GM23338 (cell line): ENCODE results near the gene DLL4. TPM values are rescaled to one million over a fixed set of nuclear protein-coding genes. Genes with fewer than 3 reads are reported as not detected.

Experiments
- ATAC-seq: fragments of 200-7000 bp; cut with Tn5 transposase; 3 replicates; pipeline ENCODE4 v1.9.1; 2020
- DNase-seq: peaks from one replicate; pipeline ENCODE4 v3.0.0-alpha.2; 2015; ENCODE audit warnings: low spot score
- H2AFZ ChIP-seq: fragments of 200-600 bp; sonication (generic); 2 replicates; pipeline ENCODE4 v1.8.0; 2016; ENCODE audit warnings: antibody characterized with exemption, mild to moderate bottlenecking, moderate library complexity
- H3F3A ChIP-seq: fragments of 200-600 bp; sonication (generic); replicated peaks from 2 replicates; pipeline ENCODE4 v1.8.0; 2017; ENCODE audit warnings: antibody characterized with exemption, mixed run types, low read depth
- H3K27ac ChIP-seq: fragments of 200-600 bp; sonication (generic); 2 replicates; pipeline ENCODE4 v1.6.1; 2016; ENCODE audit warnings: low read depth
- H3K27me3 ChIP-seq: fragments of 200-600 bp; sonication (generic); 2 replicates; pipeline ENCODE4 v1.8.0; 2016; ENCODE audit warnings: mild to moderate bottlenecking, mixed run types, moderate library complexity; ENCODE audit not compliant: insufficient read depth
- H3K36me3 ChIP-seq: fragments of 200-600 bp; sonication (generic); 2 replicates; pipeline ENCODE4 v1.8.0; 2016; ENCODE audit warnings: mild to moderate bottlenecking; ENCODE audit not compliant: insufficient read depth
- H3K4me1 ChIP-seq: fragments of 200-600 bp; sonication (generic); 2 replicates; pipeline ENCODE4 v1.8.0; 2016; ENCODE audit warnings: mild to moderate bottlenecking, moderate library complexity; ENCODE audit not compliant: insufficient read depth
- H3K4me2 ChIP-seq: fragments of 200-600 bp; sonication (generic); 2 replicates; pipeline ENCODE4 v1.7.1; 2017; ENCODE audit warnings: mixed run types
- H3K4me3 ChIP-seq: fragments of 200-600 bp; sonication (generic); 2 replicates; pipeline ENCODE4 v1.6.1; 2016; ENCODE audit warnings: mixed run types
- H3K79me2 ChIP-seq: fragments of 200-600 bp; sonication (generic); replicated peaks from 2 replicates; pipeline ENCODE4 v1.8.0; 2017; ENCODE audit warnings: mild to moderate bottlenecking; ENCODE audit not compliant: insufficient read depth
- H3K9me2 ChIP-seq: fragments of 200-600 bp; sonication (generic); 2 replicates; pipeline ENCODE4 v1.8.0; 2017; ENCODE audit not compliant: insufficient read depth
- H4K20me1 ChIP-seq: fragments of 200-600 bp; sonication (generic); replicated peaks from 2 replicates; pipeline ENCODE4 v1.8.0; 2017; ENCODE audit warnings: mild to moderate bottlenecking; ENCODE audit not compliant: insufficient read depth
- H3K27ac Mint-ChIP-seq: 2 replicates; pipeline ENCODE4 v1.8.0; 2020; ENCODE audit warnings: inconsistent platforms, mild to moderate bottlenecking, moderate library complexity, mixed read lengths
- H3K27me3 Mint-ChIP-seq: 3 replicates; pipeline ENCODE4 v1.8.0; 2022; ENCODE audit warnings: low read depth, mild to moderate bottlenecking, moderate library complexity, mixed read lengths, inconsistent platforms; ENCODE audit not compliant: insufficient read depth, poor library complexity
- H3K36me3 Mint-ChIP-seq: 3 replicates; pipeline ENCODE4 v1.8.0; 2021; ENCODE audit warnings: low read depth, mild to moderate bottlenecking, inconsistent platforms, moderate library complexity, mixed read lengths
- H3K4me1 Mint-ChIP-seq: 3 replicates; pipeline ENCODE4 v1.8.0; 2020; ENCODE audit warnings: mild to moderate bottlenecking, inconsistent platforms, mixed read lengths
- H3K4me3 Mint-ChIP-seq: 3 replicates; pipeline ENCODE4 v1.8.0; 2021; ENCODE audit warnings: moderate library complexity, mild to moderate bottlenecking, inconsistent platforms, mixed read lengths
- H3K9me3 Mint-ChIP-seq: 3 replicates; pipeline ENCODE4 v1.8.0; 2020; ENCODE audit warnings: moderate library complexity, mild to moderate bottlenecking, inconsistent platforms, mixed read lengths
- CREB1 ChIP-seq: fragments of 250-450 bp; sonication (Bioruptor Pico); IDR thresholded peaks from 2 replicates; pipeline ENCODE4 v1.5.0; 2020; ENCODE audit warnings: low read depth, mild to moderate bottlenecking, moderate library complexity
- EZH2 ChIP-seq: fragments of 200-600 bp; sonication (generic); IDR thresholded peaks from one replicate; pipeline ENCODE4 v1.8.0; 2017; ENCODE audit warnings: antibody characterized with exemption, mild to moderate bottlenecking, low read depth; ENCODE audit not compliant: unreplicated experiment
- STAT1 ChIP-seq: IDR thresholded peaks from one replicate; pipeline ENCODE4 v1.6.1; 2016; ENCODE audit warnings: antibody characterized with exemption; ENCODE audit not compliant: unreplicated experiment
- ZNF331 ChIP-seq: fragments of 250-450 bp; sonication (Bioruptor Pico); IDR thresholded peaks from 2 replicates; pipeline ENCODE4 v1.5.0; 2020; ENCODE audit warnings: low read depth, mild to moderate bottlenecking, moderate library complexity
- polyA plus RNA-seq: library from polyadenylated mRNA; unstranded; fragments of >200 nt; fragmentation: Nextera tagmentation; extraction: Ambion mirVana; gene quantifications from 2 replicates; pipeline ENCODE4 v1.2.1, GENCODE V29; 2016
- total RNA-seq: library from RNA; depleted of rRNA; stranded (reverse); fragments of >200 nt; shearing (Covaris generic); gene quantifications from 2 replicates; pipeline ENCODE4 v1.2.3, GENCODE V29; 2014
- TF ChIP-seq, protein P1 (sequence below): IDR thresholded peaks from 2 replicates; pipeline ENCODE4 v1.6.1; 2016; ENCODE audit warnings: antibody characterized with exemption
- TF ChIP-seq, protein P2 (sequence below): fragments of 250-450 bp; sonication (Bioruptor Pico); IDR thresholded peaks from 2 replicates; pipeline ENCODE4 v1.5.0; 2020; ENCODE audit warnings: mild to moderate bottlenecking, moderate library complexity

DLL4 gene
- total and polyA plus RNA-seq, 2 experiments from 2014 or later, result 0.31 to 0.99 TPM

DNA sequence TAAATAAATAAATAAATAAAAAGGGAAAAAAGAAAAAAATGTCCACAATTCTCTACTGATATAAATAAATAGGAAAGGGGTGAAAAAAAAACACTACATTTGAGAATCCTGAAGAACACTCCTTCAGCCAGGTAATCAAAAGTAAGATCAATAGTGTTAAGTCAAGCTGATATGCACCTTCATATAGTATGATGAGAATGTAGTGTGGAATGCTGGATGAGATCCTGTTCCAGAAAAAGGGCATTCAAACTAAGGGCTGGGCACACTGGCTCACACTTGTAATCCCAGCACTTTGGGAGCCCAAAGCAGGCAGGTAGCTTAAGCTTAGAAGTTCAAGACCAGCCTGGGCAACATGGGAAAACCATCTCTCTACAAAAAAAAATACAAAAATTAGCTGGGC lies 40.0 kb upstream of the DLL4 start:
- Histone ChIP-seq H4K20me1 (no peaks in the 10 kb centered on the region), H3K27ac (no peak overlapping the region), H3K4me3 (no peak overlapping the region), H3F3A (no peaks in the 10 kb centered on the region), H2AFZ (no peak overlapping the region), H3K79me2 (no peaks in the 10 kb centered on the region), H3K9me2 (no peaks in the 10 kb centered on the region), H3K36me3 (no peaks in the 10 kb centered on the region), H3K4me2 (no peak overlapping the region), H3K4me1 (0 out of 2 replicates have a peak, but pooled peaks cover 4% of the 10 kb centered on the region), H3K27me3 (peaks cover 7% of the 10 kb centered on the region; the same call in 1 of the 2 replicates)
- DNase-seq (no peak), ATAC-seq (no peak)
- no peaks in the 10 kb centered on the region; the same call in 2 of the 3 replicates for H3K9me3 Mint-ChIP-seq
- H3K4me1 Mint-ChIP-seq, result peaks cover 6% of the 10 kb centered on the region
- H3K36me3 Mint-ChIP-seq, result no peaks in the 10 kb centered on the region
- H3K4me3 Mint-ChIP-seq, result no peak overlapping the region
- no peak overlapping the region for H3K27ac Mint-ChIP-seq
- H3K27me3 Mint-ChIP-seq, result peaks cover 10% of the 10 kb centered on the region
- TF ChIP-seq EZH2 (no peak), CREB1 (CRISPR knock-in tag) (no peak), ZNF331 (CRISPR knock-in tag) (no peak), STAT1 (no peak)
- TF ChIP-seq, protein P1, sequence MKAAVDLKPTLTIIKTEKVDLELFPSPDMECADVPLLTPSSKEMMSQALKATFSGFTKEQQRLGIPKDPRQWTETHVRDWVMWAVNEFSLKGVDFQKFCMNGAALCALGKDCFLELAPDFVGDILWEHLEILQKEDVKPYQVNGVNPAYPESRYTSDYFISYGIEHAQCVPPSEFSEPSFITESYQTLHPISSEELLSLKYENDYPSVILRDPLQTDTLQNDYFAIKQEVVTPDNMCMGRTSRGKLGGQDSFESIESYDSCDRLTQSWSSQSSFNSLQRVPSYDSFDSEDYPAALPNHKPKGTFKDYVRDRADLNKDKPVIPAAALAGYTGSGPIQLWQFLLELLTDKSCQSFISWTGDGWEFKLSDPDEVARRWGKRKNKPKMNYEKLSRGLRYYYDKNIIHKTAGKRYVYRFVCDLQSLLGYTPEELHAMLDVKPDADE, result no peak
- TF ChIP-seq, protein P2, sequence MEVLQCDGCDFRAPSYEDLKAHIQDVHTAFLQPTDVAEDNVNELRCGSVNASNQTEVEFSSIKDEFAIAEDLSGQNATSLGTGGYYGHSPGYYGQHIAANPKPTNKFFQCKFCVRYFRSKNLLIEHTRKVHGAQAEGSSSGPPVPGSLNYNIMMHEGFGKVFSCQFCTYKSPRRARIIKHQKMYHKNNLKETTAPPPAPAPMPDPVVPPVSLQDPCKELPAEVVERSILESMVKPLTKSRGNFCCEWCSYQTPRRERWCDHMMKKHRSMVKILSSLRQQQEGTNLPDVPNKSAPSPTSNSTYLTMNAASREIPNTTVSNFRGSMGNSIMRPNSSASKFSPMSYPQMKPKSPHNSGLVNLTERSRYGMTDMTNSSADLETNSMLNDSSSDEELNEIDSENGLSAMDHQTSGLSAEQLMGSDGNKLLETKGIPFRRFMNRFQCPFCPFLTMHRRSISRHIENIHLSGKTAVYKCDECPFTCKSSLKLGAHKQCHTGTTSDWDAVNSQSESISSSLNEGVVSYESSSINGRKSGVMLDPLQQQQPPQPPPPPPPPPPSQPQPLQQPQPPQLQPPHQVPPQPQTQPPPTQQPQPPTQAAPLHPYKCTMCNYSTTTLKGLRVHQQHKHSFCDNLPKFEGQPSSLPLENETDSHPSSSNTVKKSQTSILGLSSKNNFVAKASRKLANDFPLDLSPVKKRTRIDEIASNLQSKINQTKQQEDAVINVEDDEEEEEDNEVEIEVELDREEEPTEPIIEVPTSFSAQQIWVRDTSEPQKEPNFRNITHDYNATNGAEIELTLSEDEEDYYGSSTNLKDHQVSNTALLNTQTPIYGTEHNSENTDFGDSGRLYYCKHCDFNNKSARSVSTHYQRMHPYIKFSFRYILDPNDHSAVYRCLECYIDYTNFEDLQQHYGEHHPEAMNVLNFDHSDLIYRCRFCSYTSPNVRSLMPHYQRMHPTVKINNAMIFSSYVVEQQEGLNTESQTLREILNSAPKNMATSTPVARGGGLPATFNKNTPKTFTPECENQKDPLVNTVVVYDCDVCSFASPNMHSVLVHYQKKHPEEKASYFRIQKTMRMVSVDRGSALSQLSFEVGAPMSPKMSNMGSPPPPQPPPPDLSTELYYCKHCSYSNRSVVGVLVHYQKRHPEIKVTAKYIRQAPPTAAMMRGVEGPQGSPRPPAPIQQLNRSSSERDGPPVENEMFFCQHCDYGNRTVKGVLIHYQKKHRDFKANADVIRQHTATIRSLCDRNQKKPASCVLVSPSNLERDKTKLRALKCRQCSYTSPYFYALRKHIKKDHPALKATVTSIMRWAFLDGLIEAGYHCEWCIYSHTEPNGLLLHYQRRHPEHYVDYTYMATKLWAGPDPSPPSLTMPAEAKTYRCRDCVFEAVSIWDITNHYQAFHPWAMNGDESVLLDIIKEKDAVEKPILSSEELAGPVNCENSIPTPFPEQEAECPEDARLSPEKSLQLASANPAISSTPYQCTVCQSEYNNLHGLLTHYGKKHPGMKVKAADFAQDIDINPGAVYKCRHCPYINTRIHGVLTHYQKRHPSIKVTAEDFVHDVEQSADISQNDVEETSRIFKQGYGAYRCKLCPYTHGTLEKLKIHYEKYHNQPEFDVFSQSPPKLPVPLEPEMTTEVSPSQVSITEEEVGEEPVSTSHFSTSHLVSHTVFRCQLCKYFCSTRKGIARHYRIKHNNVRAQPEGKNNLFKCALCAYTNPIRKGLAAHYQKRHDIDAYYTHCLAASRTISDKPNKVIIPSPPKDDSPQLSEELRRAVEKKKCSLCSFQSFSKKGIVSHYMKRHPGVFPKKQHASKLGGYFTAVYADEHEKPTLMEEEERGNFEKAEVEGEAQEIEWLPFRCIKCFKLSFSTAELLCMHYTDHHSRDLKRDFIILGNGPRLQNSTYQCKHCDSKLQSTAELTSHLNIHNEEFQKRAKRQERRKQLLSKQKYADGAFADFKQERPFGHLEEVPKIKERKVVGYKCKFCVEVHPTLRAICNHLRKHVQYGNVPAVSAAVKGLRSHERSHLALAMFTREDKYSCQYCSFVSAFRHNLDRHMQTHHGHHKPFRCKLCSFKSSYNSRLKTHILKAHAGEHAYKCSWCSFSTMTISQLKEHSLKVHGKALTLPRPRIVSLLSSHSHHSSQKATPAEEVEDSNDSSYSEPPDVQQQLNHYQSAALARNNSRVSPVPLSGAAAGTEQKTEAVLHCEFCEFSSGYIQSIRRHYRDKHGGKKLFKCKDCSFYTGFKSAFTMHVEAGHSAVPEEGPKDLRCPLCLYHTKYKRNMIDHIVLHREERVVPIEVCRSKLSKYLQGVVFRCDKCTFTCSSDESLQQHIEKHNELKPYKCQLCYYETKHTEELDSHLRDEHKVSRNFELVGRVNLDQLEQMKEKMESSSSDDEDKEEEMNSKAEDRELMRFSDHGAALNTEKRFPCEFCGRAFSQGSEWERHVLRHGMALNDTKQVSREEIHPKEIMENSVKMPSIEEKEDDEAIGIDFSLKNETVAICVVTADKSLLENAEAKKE (CRISPR knock-in tag), result no peak
